Astrocyte (in vitro differentiated cells and primary cell): ENCODE measurements around the gene C17orf107.
"Not testable (repeated sequence)": the region's sequence is repeated elsewhere in the genome, so short reads cannot be mapped to it uniquely, and the experiment has no call there.

Experiments used
- EZH2 ChIP-seq: IDR thresholded peaks from 2 replicates; pipeline ENCODE4 v1.6.1; 2012; ENCODE audit warnings: mild to moderate bottlenecking, low read length, inconsistent platforms; ENCODE audit not compliant: insufficient read depth
- TF ChIP-seq, protein P1 (sequence below): IDR thresholded peaks from 2 replicates; pipeline ENCODE4 v1.5.1; 2011; ENCODE audit warnings: low read depth, mild to moderate bottlenecking, inconsistent platforms, low read length, moderate library complexity; ENCODE audit not compliant: insufficient read depth

DNA sequence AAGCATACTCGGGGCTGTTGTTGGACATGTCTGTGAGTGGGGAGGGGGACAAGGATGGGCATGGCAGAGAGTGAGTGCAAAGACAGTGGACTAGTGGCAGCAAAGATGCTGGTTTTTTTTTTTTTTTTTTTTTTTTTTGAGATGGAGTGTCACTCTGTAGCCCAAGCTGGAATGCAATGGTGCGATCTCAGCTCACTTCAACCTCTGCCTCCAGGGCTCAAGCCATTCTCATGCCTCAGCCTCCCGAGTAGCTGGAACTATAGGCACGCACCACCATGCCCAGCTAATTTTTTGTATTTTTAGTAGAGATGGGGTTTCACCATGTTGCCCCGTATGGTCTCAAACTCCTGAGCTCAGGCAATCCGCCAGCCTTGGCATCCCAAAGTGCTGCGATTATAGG is 42.0 kb upstream of the C17orf107 start:
- not testable (repeated sequence) for TF ChIP-seq EZH2
- TF ChIP-seq, protein P1, sequence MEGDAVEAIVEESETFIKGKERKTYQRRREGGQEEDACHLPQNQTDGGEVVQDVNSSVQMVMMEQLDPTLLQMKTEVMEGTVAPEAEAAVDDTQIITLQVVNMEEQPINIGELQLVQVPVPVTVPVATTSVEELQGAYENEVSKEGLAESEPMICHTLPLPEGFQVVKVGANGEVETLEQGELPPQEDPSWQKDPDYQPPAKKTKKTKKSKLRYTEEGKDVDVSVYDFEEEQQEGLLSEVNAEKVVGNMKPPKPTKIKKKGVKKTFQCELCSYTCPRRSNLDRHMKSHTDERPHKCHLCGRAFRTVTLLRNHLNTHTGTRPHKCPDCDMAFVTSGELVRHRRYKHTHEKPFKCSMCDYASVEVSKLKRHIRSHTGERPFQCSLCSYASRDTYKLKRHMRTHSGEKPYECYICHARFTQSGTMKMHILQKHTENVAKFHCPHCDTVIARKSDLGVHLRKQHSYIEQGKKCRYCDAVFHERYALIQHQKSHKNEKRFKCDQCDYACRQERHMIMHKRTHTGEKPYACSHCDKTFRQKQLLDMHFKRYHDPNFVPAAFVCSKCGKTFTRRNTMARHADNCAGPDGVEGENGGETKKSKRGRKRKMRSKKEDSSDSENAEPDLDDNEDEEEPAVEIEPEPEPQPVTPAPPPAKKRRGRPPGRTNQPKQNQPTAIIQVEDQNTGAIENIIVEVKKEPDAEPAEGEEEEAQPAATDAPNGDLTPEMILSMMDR, result not testable (repeated sequence)
